Measurements from ENCODE around the gene ZNF479.

GRCh38 chr7:57165285-57165899 is 33.2 kb upstream of the ZNF479 start:
- TF ChIP-seq CTCF (IDR thresholded peaks at IDR 0.05; ENCODE audit: poor library complexity): no peak
- TF ChIP-seq EZH2 (IDR thresholded peaks at IDR 0.05; ENCODE audit: borderline replicate concordance): no peak
